ACHN (cell line): ENCODE measurements around the gene ARNT2.

Experiments used
- DNase-seq: peaks from one replicate; pipeline ENCODE4 v3.0.0-alpha.2; 2015
- in situ Hi-C: cut with HindIII; loops from 2 replicates; pipeline ENCODE4 v1.10.0; 2017; ENCODE audit warnings: low sequenced_read_pairs, low pct_ligation_motif_present, low pct_unique_long_range_greater_than_20kb

The ARNT2 gene

GRCh38 chr15:80612118-80612823, 208.1 kb downstream of the ARNT2 start:
- no peak for DNase-seq
- in situ Hi-C loops: no loop called here

- no peak for DNase-seq
Measured at GRCh38 chr15:80613762-80614365, 209.7 kb downstream of the ARNT2 start.

GRCh38 chr15:80614711-80615360, 210.7 kb downstream of the ARNT2 start:
- no peak for DNase-seq
- in situ Hi-C loops: no loop called here

More at GRCh38 chr15:80613762-80614365, 209.7 kb downstream of the ARNT2 start:
- in situ Hi-C loops: no loop called here

- in situ Hi-C loops: no loop called here
- DNase-seq: no peak
Measured at GRCh38 chr15:80615361-80615736, 211.2 kb downstream of the ARNT2 start.

GRCh38 chr15:80615783-80616391, 211.7 kb downstream of the ARNT2 start:
- DNase-seq: no peak
- in situ Hi-C loops: no loop called here

GRCh38 chr15:80618685-80619400, 214.7 kb downstream of the ARNT2 start:
- no peak for DNase-seq
- in situ Hi-C loops: no loop called here

GRCh38 chr15:80619680-80620079, 215.5 kb downstream of the ARNT2 start:
- in situ Hi-C loops: no loop called here
- DNase-seq: no peak

- in situ Hi-C loops: no loop called here
- no peak for DNase-seq
Measured at GRCh38 chr15:80620141-80620540, 216.0 kb downstream of the ARNT2 start.

GRCh38 chr15:80620931-80621330, 216.7 kb downstream of the ARNT2 start:
- in situ Hi-C loops: no loop called here
- DNase-seq: no peak

- no peak for DNase-seq
- in situ Hi-C loops: no loop called here
Measured at GRCh38 chr15:80626643-80627120, 222.5 kb downstream of the ARNT2 start.

GRCh38 chr15:80629355-80629754, 225.2 kb downstream of the ARNT2 start:
- DNase-seq: no peak
- in situ Hi-C loops: no loop called here

- DNase-seq: no peak
- in situ Hi-C loops: no loop called here
Measured at GRCh38 chr15:80630981-80631380, 226.8 kb downstream of the ARNT2 start.

GRCh38 chr15:80633221-80633620, 229.0 kb downstream of the ARNT2 start:
- in situ Hi-C loops: no loop called here
- no peak for DNase-seq

GRCh38 chr15:80635953-80636352, 231.8 kb downstream of the ARNT2 start:
- no peak for DNase-seq
- in situ Hi-C loops: no loop called here

- no peak for DNase-seq
- in situ Hi-C loops: no loop called here
Measured at GRCh38 chr15:80636675-80637074, 232.5 kb downstream of the ARNT2 start.

- DNase-seq: no peak
- in situ Hi-C loops: no loop called here
Measured at GRCh38 chr15:80637747-80638146, 233.6 kb downstream of the ARNT2 start.

GRCh38 chr15:80638553-80639167, 234.5 kb downstream of the ARNT2 start:
- in situ Hi-C loops: no loop called here
- no peak for DNase-seq

- no peak for DNase-seq
- in situ Hi-C loops: no loop called here
Measured at GRCh38 chr15:80639168-80639555, 235.0 kb downstream of the ARNT2 start.
